ENCODE measurements around the gene PPM1F.

DNA sequence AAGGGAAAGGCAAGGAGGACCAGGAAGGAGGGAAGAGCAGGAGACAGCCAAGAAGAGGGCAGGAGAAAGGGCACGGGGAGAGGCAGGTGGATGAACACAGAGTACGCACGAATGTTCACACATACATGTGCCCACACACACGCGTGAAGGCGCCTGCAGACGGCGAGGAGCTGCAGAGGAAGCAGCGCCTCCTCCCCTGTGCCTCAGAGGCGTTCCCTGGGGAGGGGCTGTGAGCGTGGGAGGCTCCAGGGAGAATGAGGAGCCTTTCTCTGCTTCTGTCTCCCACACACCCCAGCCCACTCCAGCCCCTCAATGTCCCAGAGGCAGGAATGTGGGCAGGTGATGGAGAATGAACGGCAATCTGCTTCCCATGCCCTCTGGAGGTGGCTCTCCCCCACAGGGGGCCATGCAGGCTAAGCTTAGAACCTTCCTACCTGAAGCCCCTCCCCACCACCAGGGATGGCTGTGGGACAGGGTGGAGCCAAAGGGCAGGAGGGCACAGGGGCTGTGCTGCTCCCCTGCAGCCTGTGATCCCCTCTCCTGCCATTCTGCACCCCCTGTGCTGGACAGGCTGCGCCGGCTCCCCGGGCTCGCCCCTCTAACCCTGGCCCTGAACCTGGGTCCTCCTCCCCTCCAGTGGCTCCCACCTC is 25.3 kb downstream of the PPM1F start:
- TF ChIP-seq, protein P1, sequence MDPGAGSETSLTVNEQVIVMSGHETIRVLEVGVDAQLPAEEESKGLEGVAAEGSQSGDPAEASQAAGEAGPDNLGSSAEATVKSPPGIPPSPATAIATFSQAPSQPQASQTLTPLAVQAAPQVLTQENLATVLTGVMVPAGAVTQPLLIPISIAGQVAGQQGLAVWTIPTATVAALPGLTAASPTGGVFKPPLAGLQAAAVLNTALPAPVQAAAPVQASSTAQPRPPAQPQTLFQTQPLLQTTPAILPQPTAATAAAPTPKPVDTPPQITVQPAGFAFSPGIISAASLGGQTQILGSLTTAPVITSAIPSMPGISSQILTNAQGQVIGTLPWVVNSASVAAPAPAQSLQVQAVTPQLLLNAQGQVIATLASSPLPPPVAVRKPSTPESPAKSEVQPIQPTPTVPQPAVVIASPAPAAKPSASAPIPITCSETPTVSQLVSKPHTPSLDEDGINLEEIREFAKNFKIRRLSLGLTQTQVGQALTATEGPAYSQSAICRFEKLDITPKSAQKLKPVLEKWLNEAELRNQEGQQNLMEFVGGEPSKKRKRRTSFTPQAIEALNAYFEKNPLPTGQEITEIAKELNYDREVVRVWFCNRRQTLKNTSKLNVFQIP (CRISPR knock-in tag; IDR thresholded peaks at IDR 0.05; ENCODE audit: borderline replicate concordance, low read depth) = no peak
- no peak for TF ChIP-seq RARB (CRISPR knock-in tag; IDR thresholded peaks at IDR 0.05)

All from SK-N-SH treated with all-trans-retinoic acid at 6 μM for 48 hours (cell line).